ENCODE measurements around the gene CTCFL.

GRCh38 chr20:57465943-57466342 is 59.0 kb downstream of the CTCFL start:
- TF ChIP-seq POLR2A (IDR thresholded peaks at IDR 0.05) = no peak
- TF ChIP-seq CTCF (IDR thresholded peaks at IDR 0.05) = no peak
- TF ChIP-seq POLR2AphosphoS5 (IDR thresholded peaks at IDR 0.05) = no peak
